Stomach (tissue), 9 donors: ENCODE data around the gene CRACR2A. TPM values are rescaled to one million over a fixed set of nuclear protein-coding genes. Genes with fewer than 3 reads are reported as not detected.

Source experiments
- DNase-seq, 2 donors: peaks; one replicate each; pipeline versions ENCODE4 v3.0.0 to v3.0.0-alpha.2; 2013 to 2019
- H3K27ac ChIP-seq, 5 donors: fragments of 200-600 bp in 4 of 5; sonication (generic) in 4 of 5; one replicate each; pipeline ENCODE4 v1.5.1; 2013 to 2019; ENCODE audit warnings: mild to moderate bottlenecking in 1 of 5, moderate library complexity in 1 of 5
- H3K27me3 ChIP-seq, 3 donors: fragments of 200-600 bp; sonication (generic); one replicate each; pipeline ENCODE4 v1.5.1; 2017 to 2019; ENCODE audit warnings: mixed run types in 1 of 3
- H3K36me3 ChIP-seq, 4 donors: fragments of 200-600 bp; sonication (generic); 1 replicate in 3 of 4; 2 replicates in 1 of 4; pipeline ENCODE4 v1.5.1; 2016 to 2019
- H3K4me1 ChIP-seq, 4 donors: fragments of 200-600 bp; sonication (generic); one replicate each; pipeline ENCODE4 v1.5.1; 2016 to 2019
- H3K4me3 ChIP-seq, 4 donors: fragments of 200-600 bp; sonication (generic) in 3 of 4; one replicate each; pipeline ENCODE4 v1.5.1; 2016 to 2019; ENCODE audit warnings: mild to moderate bottlenecking in 1 of 4
- H3K9me3 ChIP-seq, 4 donors: fragments of 200-600 bp; sonication (generic); one replicate each; pipeline ENCODE4 v1.5.1; 2016 to 2019
- CTCF ChIP-seq, 7 experiments: fragments of 450-650 bp in 4 of 7; fragments of 200-600 bp in 3 of 7; sonication (generic) in 3 of 7; IDR thresholded peaks; one replicate each; pipeline ENCODE4 v1.5.1; 2016 to 2019; ENCODE audit warnings: antibody characterized with exemption in 7 of 7, control low read depth in 2 of 7, mild to moderate bottlenecking in 1 of 7
- EP300 ChIP-seq: sonication (generic); formaldehyde crosslinking; IDR thresholded peaks from one replicate; pipeline ENCODE4 v1.6.1; 2017; ENCODE audit warnings: antibody characterized with exemption
- POLR2A ChIP-seq, 4 donors: fragments of 450-650 bp; IDR thresholded peaks; one replicate each; pipeline ENCODE4 v1.6.1; 2016; ENCODE audit warnings: antibody characterized with exemption in 4 of 4, control low read depth in 2 of 4, mild to moderate bottlenecking in 1 of 4, moderate library complexity in 1 of 4
- POLR2AphosphoS5 ChIP-seq, 3 donors: sonication (generic); formaldehyde crosslinking; IDR thresholded peaks; one replicate each; pipeline ENCODE4 v1.6.1; 2016; ENCODE audit warnings: antibody characterized with exemption in 3 of 3
- WGBS, 5 donors: extraction: QIAGEN DNeasy Blood & Tissue Kit in 3 of 5; methylation state at CpG; one replicate each; pipeline versions ENCODE4 v1.1.5 to v1.1.7; 2013 to 2018; 5-methylcytosine and 5-hydroxymethylcytosine counted together
- intact Hi-C: fragments of 100-400 bp; cut with DNase I; formaldehyde crosslinking; loops from one replicate; pipeline ENCODE4 v1.15.1; 2023; ENCODE audit warnings: low total_unique reads
- polyA plus RNA-seq, 3 donors: library from polyadenylated mRNA; stranded (reverse); fragments of 200-250 nt; gene quantifications; one replicate each; pipeline ENCODE4 v1.2.3, GENCODE V29; 2013
- total RNA-seq, 5 donors: library from RNA; depleted of rRNA; stranded (reverse); fragments of >200 nt; gene quantifications; one replicate each; pipeline versions ENCODE4 v1.1.0 to v1.2.3, GENCODE V29; 2014 to 2016
- donor health status: healthy with polysubstance abuse.
- donor health status: Bipolar disorder and iron deficiency.
- donor health status: healthy.

CRACR2A gene
- total and polyA plus RNA-seq, 8 donors: 0.15 to 66.6 (median 3.1) TPM

- H3K4me1 ChIP-seq: peaks cover 0 to 10% (median 4%) of the 10 kb centered on the region in 4 donors
- WGBS, 5 donors: 95 to 100% (median 98%) methylated on average over 4 of the region's 4 CpGs
- no peak overlapping the region for H3K4me3 ChIP-seq
- intact Hi-C loops: no loop called here
- H3K27ac ChIP-seq: no peak overlapping the region
- H3K9me3 ChIP-seq: no peaks in the 10 kb centered on the region
- TF ChIP-seq CTCF (IDR thresholded peaks at IDR 0.05): no peak
- H3K27me3 ChIP-seq: peaks cover 0 to 7% (median 0%) of the 10 kb centered on the region in 3 donors
- no peaks in the 10 kb centered on the region for H3K36me3 ChIP-seq
- no peak for DNase-seq
These were observed 6.2 kb downstream of the CRACR2A start for GRCh38 chr12:3746758-3747157.

DNA sequence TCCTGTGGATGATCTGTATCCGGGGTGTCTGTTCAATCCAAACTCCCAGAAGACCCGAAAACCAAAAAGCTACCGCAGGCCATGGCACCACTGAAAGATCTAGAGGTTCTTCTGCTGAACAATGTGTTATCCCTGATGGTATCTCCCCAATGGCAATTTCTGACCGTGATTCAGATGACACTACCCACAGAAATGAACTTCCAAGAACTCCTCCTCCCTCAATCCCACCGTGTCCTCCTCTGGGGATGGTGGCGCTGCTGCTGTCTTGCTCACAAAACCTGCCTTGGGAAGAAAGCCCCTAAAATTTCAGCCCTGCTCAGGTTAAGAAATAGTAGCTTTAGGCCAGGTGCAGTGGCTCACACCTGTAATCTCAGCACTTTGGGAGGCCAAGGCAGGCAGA is 7.8 kb downstream of the CRACR2A start:
- TF ChIP-seq EP300 (no peak), CTCF (IDR thresholded peaks at IDR 0.05) (no peak), POLR2AphosphoS5 (IDR thresholded peaks at IDR 0.05) (no peak), POLR2A (IDR thresholded peaks at IDR 0.05) (no peak)
- peaks cover 0 to 8% (median 0%) of the 10 kb centered on the region in 4 donors for H3K4me1 ChIP-seq
- DNase-seq: no peak
- WGBS, 5 donors: 85 to 97% (median 93%) methylated on average over 6 of the region's 6 CpGs
- H3K27me3 ChIP-seq: no peaks in the 10 kb centered on the region
- no peak overlapping the region for H3K4me3 ChIP-seq
- H3K27ac ChIP-seq: no peak overlapping the region
- intact Hi-C loops: no loop called here
- no peaks in the 10 kb centered on the region for H3K36me3 ChIP-seq
- no peaks in the 10 kb centered on the region for H3K9me3 ChIP-seq

- 61 to 75% (median 70%) methylated on average over 6 of the region's 6 CpGs for WGBS, 5 donors
- H3K36me3 ChIP-seq: no peaks in the 10 kb centered on the region
- TF ChIP-seq POLR2AphosphoS5 (IDR thresholded peaks at IDR 0.05) (no peak), EP300 (no peak), CTCF (IDR thresholded peaks at IDR 0.05) (no peak), POLR2A (IDR thresholded peaks at IDR 0.05) (no peak)
- no peak for DNase-seq
- intact Hi-C loops: no loop called here
- H3K27ac ChIP-seq: no peak overlapping the region
- no peaks in the 10 kb centered on the region for H3K9me3 ChIP-seq
- no peak overlapping the region for H3K4me3 ChIP-seq
- peaks cover 0 to 8% (median 0%) of the 10 kb centered on the region in 4 donors for H3K4me1 ChIP-seq
- H3K27me3 ChIP-seq: no peaks in the 10 kb centered on the region
These were observed 8.5 kb downstream of the CRACR2A start for GRCh38 chr12:3744229-3744901.

GRCh38 chr12:3743803-3744202 is 9.1 kb downstream of the CRACR2A start:
- Histone ChIP-seq H3K4me1 (peaks cover 0 to 8% (median 0%) of the 10 kb centered on the region in 4 donors), H3K4me3 (no peak overlapping the region), H3K9me3 (no peaks in the 10 kb centered on the region), H3K27me3 (no peaks in the 10 kb centered on the region), H3K27ac (no peak overlapping the region), H3K36me3 (no peaks in the 10 kb centered on the region)
- DNase-seq: no peak
- no peak for TF ChIP-seq CTCF (IDR thresholded peaks at IDR 0.05)
- no peak for TF ChIP-seq POLR2AphosphoS5 (IDR thresholded peaks at IDR 0.05)
- TF ChIP-seq POLR2A (IDR thresholded peaks at IDR 0.05): no peak
- no peak for TF ChIP-seq EP300
- intact Hi-C loops: no loop called here
- WGBS, 5 donors: 70 to 82% (median 78%) methylated on average over 6 of the region's 6 CpGs
